Measurements from ENCODE around the gene PNMA6E. TPM values are rescaled to one million over a fixed set of nuclear protein-coding genes. Genes with fewer than 3 reads are reported as not detected.
"Not testable (repeated sequence)": the region's sequence is repeated elsewhere in the genome, so short reads cannot be mapped to it uniquely, and the experiment has no call there.

PNMA6E gene
- total RNA-seq, 1 donor from 2014 or later: not detected

GRCh38 chrX:153409414-153410101 lies 8.4 kb upstream of the PNMA6E start:
- DNase-seq (ENCODE audit: low spot score): peak; percentile 55
- ATAC-seq: peak; percentile 64

DNA sequence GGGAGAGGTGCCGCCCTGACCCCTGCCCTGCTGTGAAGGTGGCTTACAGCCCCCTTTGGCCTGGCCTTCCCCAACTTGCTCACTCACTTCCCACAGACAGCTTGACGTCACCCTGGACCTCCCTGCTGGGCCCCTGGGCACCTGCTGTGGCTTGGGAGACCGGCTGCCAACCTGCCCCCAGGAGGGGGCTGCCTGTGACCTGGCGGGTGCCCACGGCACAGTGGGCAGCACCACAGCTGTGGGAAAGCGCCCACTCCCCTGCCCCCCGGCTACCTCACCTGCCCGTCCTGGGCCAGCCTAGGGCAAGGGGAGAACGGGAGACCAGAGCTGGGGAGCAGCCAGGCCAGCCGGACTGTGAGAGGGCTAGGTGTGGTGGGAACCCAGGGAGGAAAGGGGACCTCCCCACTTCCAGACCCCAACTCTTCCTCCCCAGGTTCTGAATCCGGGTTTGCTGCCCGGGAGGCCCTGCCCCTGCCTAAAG lies 7.8 kb upstream of the PNMA6E start:
- DNase-seq (ENCODE audit: low spot score) (no peak), ATAC-seq (no peak)

GRCh38 chrX:153408221-153408721 lies 7.1 kb upstream of the PNMA6E start:
- ATAC-seq (no peak), DNase-seq (ENCODE audit: low spot score) (no peak)

- ATAC-seq (no peak), DNase-seq (ENCODE audit: low spot score) (no peak)
Measured at GRCh38 chrX:153407736-153408135, 6.6 kb upstream of the PNMA6E start.

- DNase-seq (ENCODE audit: low spot score) (no peak), ATAC-seq (peak; percentile 62)
Measured at GRCh38 chrX:153406903-153407302, 5.8 kb upstream of the PNMA6E start.

DNA sequence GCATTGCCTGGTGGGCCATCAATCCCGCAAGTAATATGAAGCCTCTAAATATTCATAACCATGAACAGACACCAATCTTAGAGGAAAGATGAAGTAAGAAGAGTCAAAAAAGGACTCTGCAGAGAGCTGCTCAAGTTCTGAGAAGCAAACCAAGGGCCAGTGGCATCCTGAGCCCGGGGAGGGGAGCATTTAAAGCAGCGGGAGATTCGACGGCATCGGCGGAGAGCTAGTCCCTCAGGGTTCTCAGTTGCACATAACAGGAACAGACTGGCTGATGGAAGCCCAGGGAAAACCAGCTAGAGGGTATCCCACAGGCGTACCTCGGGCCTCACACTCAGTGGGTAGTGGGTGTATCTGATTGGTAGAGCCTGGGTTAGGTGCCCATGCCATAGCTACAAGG lies 4.9 kb upstream of the PNMA6E start:
- ATAC-seq: no peak
- no peak for DNase-seq (ENCODE audit: low spot score)

DNA sequence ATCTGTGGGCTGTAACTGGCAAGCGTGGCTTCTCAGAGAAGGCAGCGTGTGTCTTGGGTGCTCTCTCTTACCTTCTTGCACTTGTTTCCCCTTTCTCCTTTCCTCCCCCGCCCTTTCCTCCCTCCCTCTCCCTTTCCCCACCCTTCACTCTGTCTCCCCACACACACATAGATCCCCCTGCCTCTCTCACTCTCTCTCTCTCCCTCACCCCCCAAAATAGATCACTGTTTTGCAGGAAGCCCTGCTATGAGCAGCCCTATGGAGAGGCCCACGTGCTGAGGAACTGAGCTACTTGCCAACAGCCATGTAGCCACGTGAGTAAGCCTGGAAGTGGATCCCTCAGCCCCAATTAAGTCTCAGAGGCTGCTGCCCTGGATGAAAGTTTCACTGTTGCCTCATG lies 4.3 kb upstream of the PNMA6E start:
- ATAC-seq (no peak), DNase-seq (ENCODE audit: low spot score) (no peak)

- not testable (repeated sequence) for DNase-seq (ENCODE audit: low spot score); ATAC-seq
Measured at GRCh38 chrX:153404333-153404732, 3.2 kb upstream of the PNMA6E start.

GRCh38 chrX:153400146-153401132 lies 711 bp downstream of the PNMA6E start:
- ATAC-seq: peak; percentile 34

DNA sequence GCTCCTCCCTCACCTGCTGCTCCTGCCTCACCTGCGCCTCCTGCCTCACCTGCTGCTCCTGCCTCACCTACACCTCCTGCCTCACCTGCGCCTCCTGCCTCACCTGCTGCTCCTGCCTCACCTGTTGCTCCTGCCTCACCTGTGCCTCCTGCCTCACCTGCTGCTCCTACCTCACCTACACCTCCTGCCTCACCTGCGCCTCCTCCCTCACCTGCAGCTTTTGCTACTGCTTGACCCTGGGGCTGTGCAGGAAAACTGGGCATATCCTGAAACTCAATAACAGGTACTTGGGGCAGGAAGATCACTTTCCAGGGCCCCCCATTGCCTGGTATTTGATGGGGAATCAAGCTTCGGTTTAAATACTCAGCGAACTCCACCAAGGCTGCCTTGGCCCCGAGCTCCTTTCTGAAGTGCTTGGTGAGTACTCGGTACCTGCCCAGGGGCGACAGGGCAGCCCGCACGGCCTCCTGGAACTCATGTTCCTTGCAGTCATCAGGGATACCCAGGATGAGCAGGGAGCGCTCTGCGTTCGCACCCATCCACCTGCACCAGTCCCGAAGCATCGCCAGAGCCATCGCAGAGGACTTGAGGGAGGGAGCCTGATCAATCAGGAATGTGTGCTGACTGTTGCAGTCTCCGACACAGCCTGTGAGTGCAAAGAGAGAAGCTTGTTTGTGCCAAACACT lies 2.7 kb downstream of the PNMA6E start:
- DNase-seq (ENCODE audit: low spot score): no peak

More at GRCh38 chrX:153400146-153401132, 711 bp downstream of the PNMA6E start:
- DNase-seq (ENCODE audit: low spot score): no peak

GRCh38 chrX:153397256-153397960 lies 3.7 kb downstream of the PNMA6E start:
- DNase-seq (ENCODE audit: low spot score): no peak
- ATAC-seq: no peak

More for the DNA sequence above, 2.7 kb downstream of the PNMA6E start:
- no peak for ATAC-seq

DNA sequence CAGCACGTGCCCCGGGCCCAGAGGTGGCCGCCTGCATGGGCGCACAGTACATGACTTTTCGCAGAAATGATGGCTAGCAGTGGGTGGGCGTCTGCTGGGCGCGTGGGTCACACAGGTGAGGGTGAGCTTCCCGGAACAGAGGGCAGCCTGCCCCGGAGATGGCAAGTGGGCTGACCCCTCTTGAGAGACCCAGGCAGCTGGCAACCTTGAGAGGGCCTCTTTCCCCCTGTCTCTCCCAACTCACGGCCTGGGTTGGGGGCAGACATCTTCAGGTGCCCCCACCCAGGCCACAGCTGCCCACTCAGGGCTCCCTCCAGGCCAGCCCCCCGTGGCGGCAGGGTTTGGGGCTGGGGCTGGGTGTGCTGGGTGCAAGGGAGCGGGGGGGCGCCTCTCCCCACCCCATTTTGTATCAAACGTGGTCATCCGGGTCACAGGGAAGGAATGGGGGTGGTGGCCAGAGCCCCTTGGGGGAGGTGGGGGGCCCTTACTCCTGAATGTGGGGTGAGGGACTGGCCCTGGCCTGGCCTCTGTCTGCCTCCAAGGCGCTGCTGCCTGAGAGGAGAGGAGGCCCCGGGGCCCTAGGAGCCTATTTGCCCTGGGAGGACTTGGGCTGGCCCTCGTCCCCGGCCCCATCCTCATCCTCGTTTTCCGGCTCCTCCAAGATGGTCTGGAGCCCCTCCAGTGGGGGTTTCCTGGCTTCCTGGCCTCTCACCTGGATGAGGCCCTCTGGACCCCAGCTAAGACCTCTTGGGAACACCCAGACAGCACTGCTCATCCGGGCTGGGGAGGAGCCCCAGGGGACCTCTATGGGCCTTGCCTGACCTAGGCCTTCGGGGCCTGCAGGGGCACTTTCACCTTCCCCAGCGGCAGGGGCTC lies 4.6 kb downstream of the PNMA6E start:
- no peak for ATAC-seq
- DNase-seq (ENCODE audit: low spot score): no peak

DNA sequence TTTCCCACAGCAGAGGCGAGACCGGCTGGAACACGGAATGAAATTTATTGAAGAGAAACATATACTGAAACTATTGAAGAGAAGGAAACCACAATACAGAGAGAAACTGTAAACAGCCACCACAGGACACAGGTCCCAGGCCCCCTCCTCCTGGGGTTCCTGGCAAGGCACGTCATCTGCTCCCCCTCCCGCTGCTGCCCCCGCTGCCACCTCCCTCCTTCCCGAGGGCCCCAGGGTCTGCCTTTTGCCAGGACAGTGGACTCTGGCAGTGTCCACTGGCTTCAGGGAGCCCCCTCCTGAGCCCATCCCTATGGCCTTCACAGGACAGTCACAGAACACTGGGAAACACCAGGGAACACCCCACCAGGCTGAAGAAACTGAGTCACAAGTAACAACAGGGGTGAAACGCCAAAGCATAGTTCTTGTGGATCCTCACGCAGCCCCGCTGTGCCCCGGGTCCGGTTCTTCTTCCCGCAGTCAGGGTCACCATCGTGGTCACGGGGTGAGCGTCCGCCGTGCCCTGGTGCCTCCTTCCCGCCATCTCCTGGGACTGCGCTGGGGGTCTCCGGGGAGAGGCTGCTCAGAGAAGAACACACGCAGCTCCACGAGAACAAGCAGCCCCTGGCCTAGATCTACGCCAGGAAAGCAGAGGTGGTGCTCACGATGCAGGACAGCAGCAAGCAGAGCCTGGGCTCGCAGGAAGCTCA lies 5.4 kb downstream of the PNMA6E start:
- no peak for ATAC-seq
- no peak for DNase-seq (ENCODE audit: low spot score)

DNA sequence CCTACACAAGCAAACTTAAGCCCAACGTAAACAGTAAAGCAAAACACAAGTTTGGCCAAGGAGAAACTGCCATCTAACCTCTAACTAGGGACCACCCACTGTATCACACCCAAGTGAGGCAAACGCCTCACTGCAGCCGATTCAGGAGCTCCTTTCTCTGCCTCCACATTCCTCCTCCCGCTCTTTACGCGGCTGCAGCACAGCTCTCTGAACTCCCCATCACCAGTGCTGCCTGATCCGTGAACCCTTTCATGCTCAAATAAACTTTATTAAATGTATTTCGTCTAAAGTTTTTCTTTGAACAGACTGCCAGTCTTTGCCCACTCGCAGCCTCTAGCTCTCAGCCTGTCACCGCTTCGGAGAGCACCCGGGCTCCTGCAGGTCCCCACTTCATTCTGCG lies 6.5 kb downstream of the PNMA6E start:
- DNase-seq (ENCODE audit: low spot score) (no peak), ATAC-seq (no peak)

DNA sequence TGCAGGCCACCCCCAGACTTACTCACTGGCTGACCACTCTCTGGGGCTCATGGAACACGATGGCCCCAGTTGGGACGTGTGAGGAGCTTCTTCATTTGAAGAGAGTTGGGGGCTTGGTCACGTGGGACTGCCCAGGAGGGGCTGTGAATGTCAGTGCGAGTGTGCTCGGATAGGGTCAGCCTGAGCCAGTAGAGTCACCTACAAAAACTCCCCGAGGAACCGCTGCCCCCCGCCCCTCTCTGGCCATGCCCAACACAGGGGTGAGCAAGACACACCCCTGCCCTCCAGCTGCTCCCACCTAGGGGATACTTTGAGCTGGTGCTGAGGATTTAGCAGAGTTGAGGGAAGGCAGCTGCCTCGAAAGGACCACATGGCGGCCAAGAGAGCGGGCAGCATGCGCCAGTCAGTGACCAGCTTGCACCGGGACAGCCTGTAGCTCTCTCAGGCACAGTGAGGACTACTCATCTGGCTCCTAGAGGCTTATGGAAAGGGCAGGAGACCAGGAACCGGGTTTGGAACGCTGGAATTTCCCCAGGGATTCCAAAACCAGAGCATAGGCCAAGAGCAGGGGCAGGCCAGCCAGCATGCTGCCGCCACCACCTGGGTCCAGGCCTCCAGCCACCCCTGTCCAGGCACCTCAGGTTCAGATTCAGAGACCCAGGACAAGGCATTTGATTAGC lies 8.4 kb downstream of the PNMA6E start:
- ATAC-seq (no peak), DNase-seq (ENCODE audit: low spot score) (no peak)

DNA sequence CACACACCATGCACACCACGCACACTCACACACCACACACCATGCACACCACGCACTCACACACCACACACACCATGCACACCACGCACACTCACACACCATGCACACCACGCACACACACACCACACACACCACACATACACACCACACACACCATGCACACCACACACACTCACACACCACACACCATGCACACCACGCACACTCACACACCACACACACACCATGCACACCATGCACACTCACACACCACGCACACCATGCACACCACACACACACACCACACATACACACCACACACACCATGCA lies 11.7 kb downstream of the PNMA6E start:
- not testable (repeated sequence) for DNase-seq (ENCODE audit: low spot score); ATAC-seq

DNA sequence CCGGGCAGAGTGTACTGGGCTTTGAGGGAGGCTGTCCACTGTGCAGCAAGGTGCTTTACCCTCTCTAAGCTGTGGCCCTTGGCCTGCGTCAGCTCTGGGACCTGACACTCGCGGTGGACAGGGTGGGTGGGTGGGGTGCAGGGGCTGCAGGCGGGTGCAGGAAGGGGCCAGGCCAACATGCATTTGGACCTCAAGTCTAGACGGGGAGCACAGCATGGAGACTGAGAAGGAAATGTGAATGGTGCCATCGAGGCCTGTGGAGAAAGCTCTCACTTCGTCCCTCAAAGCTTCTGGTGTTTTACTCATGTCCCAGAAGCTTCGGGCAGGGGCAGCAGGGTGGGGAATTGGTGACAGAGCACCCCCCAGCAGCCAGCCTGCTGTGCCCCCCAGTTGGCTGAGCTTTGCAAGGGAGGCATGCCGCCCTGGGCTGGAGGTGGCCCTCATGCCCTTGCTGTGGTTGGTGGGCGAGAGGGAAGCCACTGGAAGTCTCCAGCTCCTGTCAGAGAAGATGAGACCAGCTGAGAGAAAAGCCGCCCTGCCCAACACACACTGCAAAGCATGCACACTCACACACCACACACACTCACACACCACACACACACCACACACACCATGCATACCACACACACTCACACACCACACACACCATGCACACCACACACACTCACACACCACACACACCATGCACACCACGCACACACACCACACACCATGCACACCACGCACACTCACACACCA lies 12.3 kb downstream of the PNMA6E start:
- DNase-seq (ENCODE audit: low spot score): no peak
- ATAC-seq: no peak

Data from left lobe of liver (tissue), 2 donors.